Stomach (tissue), 9 donors: ENCODE data around the gene ELMO1. TPM values are rescaled to one million over a fixed set of nuclear protein-coding genes. Genes with fewer than 3 reads are reported as not detected.

Source experiments
- DNase-seq, 2 donors: peaks; one replicate each; pipeline versions ENCODE4 v3.0.0 to v3.0.0-alpha.2; 2013 to 2019
- H3K27ac ChIP-seq, 5 donors: fragments of 200-600 bp in 4 of 5; sonication (generic) in 4 of 5; one replicate each; pipeline ENCODE4 v1.5.1; 2013 to 2019; ENCODE audit warnings: mild to moderate bottlenecking in 1 of 5, moderate library complexity in 1 of 5
- H3K27me3 ChIP-seq, 3 donors: fragments of 200-600 bp; sonication (generic); one replicate each; pipeline ENCODE4 v1.5.1; 2017 to 2019; ENCODE audit warnings: mixed run types in 1 of 3
- H3K36me3 ChIP-seq, 4 donors: fragments of 200-600 bp; sonication (generic); 1 replicate in 3 of 4; 2 replicates in 1 of 4; pipeline ENCODE4 v1.5.1; 2016 to 2019
- H3K4me1 ChIP-seq, 4 donors: fragments of 200-600 bp; sonication (generic); one replicate each; pipeline ENCODE4 v1.5.1; 2016 to 2019
- H3K4me3 ChIP-seq, 4 donors: fragments of 200-600 bp; sonication (generic) in 3 of 4; one replicate each; pipeline ENCODE4 v1.5.1; 2016 to 2019; ENCODE audit warnings: mild to moderate bottlenecking in 1 of 4
- H3K9me3 ChIP-seq, 4 donors: fragments of 200-600 bp; sonication (generic); one replicate each; pipeline ENCODE4 v1.5.1; 2016 to 2019
- CTCF ChIP-seq, 7 experiments: fragments of 450-650 bp in 4 of 7; fragments of 200-600 bp in 3 of 7; sonication (generic) in 3 of 7; IDR thresholded peaks; one replicate each; pipeline ENCODE4 v1.5.1; 2016 to 2019; ENCODE audit warnings: antibody characterized with exemption in 7 of 7, control low read depth in 2 of 7, mild to moderate bottlenecking in 1 of 7
- EP300 ChIP-seq: sonication (generic); formaldehyde crosslinking; IDR thresholded peaks from one replicate; pipeline ENCODE4 v1.6.1; 2017; ENCODE audit warnings: antibody characterized with exemption
- POLR2A ChIP-seq, 4 donors: fragments of 450-650 bp; IDR thresholded peaks; one replicate each; pipeline ENCODE4 v1.6.1; 2016; ENCODE audit warnings: antibody characterized with exemption in 4 of 4, control low read depth in 2 of 4, mild to moderate bottlenecking in 1 of 4, moderate library complexity in 1 of 4
- POLR2AphosphoS5 ChIP-seq, 3 donors: sonication (generic); formaldehyde crosslinking; IDR thresholded peaks; one replicate each; pipeline ENCODE4 v1.6.1; 2016; ENCODE audit warnings: antibody characterized with exemption in 3 of 3
- WGBS, 5 donors: extraction: QIAGEN DNeasy Blood & Tissue Kit in 3 of 5; methylation state at CpG; one replicate each; pipeline versions ENCODE4 v1.1.5 to v1.1.7; 2013 to 2018; 5-methylcytosine and 5-hydroxymethylcytosine counted together
- intact Hi-C: fragments of 100-400 bp; cut with DNase I; formaldehyde crosslinking; loops from one replicate; pipeline ENCODE4 v1.15.1; 2023; ENCODE audit warnings: low total_unique reads
- polyA plus RNA-seq, 3 donors: library from polyadenylated mRNA; stranded (reverse); fragments of 200-250 nt; gene quantifications; one replicate each; pipeline ENCODE4 v1.2.3, GENCODE V29; 2013
- total RNA-seq, 5 donors: library from RNA; depleted of rRNA; stranded (reverse); fragments of >200 nt; gene quantifications; one replicate each; pipeline versions ENCODE4 v1.1.0 to v1.2.3, GENCODE V29; 2014 to 2016
- donor health status: healthy with polysubstance abuse.
- donor health status: Bipolar disorder and iron deficiency.
- donor health status: healthy.

Gene ELMO1
- total and polyA plus RNA-seq, 8 donors: 4.1 to 117 (median 44.8) TPM

DNA sequence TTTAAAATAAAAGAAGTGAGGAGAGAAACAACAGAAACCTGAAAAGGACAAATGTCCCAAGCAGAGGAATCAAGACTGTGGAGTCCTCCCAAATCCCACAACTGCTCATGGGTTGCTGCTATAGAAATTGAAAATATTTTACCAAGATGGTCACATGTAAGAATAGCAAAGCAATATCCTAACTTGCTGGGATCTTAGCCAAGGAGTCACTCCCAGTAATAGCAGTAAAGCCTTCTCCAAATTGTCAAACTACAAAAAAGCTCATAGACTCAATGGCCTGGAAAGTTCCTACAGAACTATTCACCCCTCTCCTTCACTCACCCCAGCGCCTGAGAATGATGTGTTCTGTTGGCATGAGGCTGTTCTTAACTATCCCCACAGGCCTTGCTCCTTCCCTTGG, 186.5 kb downstream of the ELMO1 start:
- TF ChIP-seq CTCF (IDR thresholded peaks at IDR 0.05): no peak
- no peak for TF ChIP-seq POLR2AphosphoS5 (IDR thresholded peaks at IDR 0.05)
- no peak for TF ChIP-seq POLR2A (IDR thresholded peaks at IDR 0.05)
- TF ChIP-seq EP300: no peak
- Histone ChIP-seq H3K27me3 (no peaks in the 10 kb centered on the region), H3K27ac (no peak overlapping the region), H3K4me3 (no peak overlapping the region), H3K36me3 (peaks cover 0 to 11% (median 5%) of the 10 kb centered on the region in 4 donors), H3K4me1 (peaks cover 0 to 8% (median 0%) of the 10 kb centered on the region in 4 donors), H3K9me3 (no peaks in the 10 kb centered on the region)
- peak in 1 of 2 donors; percentile 41 for DNase-seq
- intact Hi-C loops: no loop called here
- WGBS, 5 donors: 63 to 88% (median 81%) methylated on average over 1 of the region's 1 CpG

GRCh38 chr7:37259319-37259821, 189.3 kb downstream of the ELMO1 start:
- WGBS, 5 donors: 56 to 70% (median 67%) methylated on average over 11 of the region's 11 CpGs
- H3K9me3 ChIP-seq: no peaks in the 10 kb centered on the region
- peaks cover 0 to 15% (median 5%) of the 10 kb centered on the region in 4 donors for H3K36me3 ChIP-seq
- no peak for DNase-seq
- no peak overlapping the region for H3K27ac ChIP-seq
- intact Hi-C loops: no loop called here
- no peak overlapping the region for H3K4me3 ChIP-seq
- peaks cover 0 to 8% (median 0%) of the 10 kb centered on the region in 4 donors for H3K4me1 ChIP-seq
- no peaks in the 10 kb centered on the region for H3K27me3 ChIP-seq
- TF ChIP-seq EP300: no peak
- no peak for TF ChIP-seq POLR2A (IDR thresholded peaks at IDR 0.05)
- no peak for TF ChIP-seq CTCF (IDR thresholded peaks at IDR 0.05)

DNA sequence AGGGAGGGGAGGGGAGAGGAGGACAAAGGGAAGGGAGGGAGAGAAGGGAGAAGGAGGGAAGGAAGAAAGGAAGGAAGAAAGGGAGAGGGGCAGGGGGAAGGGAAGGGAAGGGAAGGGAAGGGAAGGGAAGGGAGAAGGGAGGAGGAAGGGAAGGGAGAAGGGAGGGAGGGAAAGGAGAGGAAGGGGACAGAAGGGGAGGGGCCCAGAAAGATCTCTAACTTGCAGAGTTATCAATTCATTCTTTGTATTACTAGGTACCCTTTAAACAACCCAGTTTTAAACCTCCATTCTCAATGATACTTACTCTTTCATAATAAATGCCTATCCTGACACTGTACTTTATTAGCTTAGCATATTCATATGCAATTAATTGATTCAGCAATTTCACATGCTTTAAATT, 192.0 kb downstream of the ELMO1 start:
- Histone ChIP-seq H3K9me3 (no peaks in the 10 kb centered on the region), H3K36me3 (peaks cover 0 to 15% (median 5%) of the 10 kb centered on the region in 4 donors), H3K4me3 (no peak overlapping the region), H3K27me3 (no peaks in the 10 kb centered on the region), H3K27ac (no peak overlapping the region), H3K4me1 (peaks cover 0 to 8% (median 0%) of the 10 kb centered on the region in 4 donors)
- no peak for DNase-seq
- no peak for TF ChIP-seq CTCF (IDR thresholded peaks at IDR 0.05)
- TF ChIP-seq POLR2A (IDR thresholded peaks at IDR 0.05): no peak
- TF ChIP-seq POLR2AphosphoS5 (IDR thresholded peaks at IDR 0.05): no peak
- TF ChIP-seq EP300: no peak
- intact Hi-C loops: no loop called here

- no peak overlapping the region for H3K27ac ChIP-seq
- TF ChIP-seq EP300 (no peak), POLR2A (IDR thresholded peaks at IDR 0.05) (no peak), CTCF (IDR thresholded peaks at IDR 0.05) (no peak), POLR2AphosphoS5 (IDR thresholded peaks at IDR 0.05) (no peak)
- intact Hi-C loops: no loop called here
- H3K9me3 ChIP-seq: no peaks in the 10 kb centered on the region
- H3K27me3 ChIP-seq: no peaks in the 10 kb centered on the region
- no peak overlapping the region for H3K4me3 ChIP-seq
- H3K36me3 ChIP-seq: peaks cover 0 to 15% (median 5%) of the 10 kb centered on the region in 4 donors
- 56 to 78% (median 70%) methylated on average over 7 of the region's 7 CpGs for WGBS, 5 donors
- no peak for DNase-seq
- H3K4me1 ChIP-seq: peaks cover 0 to 7% (median 0%) of the 10 kb centered on the region in 4 donors
These were observed 193.2 kb downstream of the ELMO1 start for GRCh38 chr7:37255327-37255944.
